Lung (tissue), 12 donors: ENCODE results near the gene SLC6A13. TPM values are rescaled to one million over a fixed set of nuclear protein-coding genes. Genes with fewer than 3 reads are reported as not detected.

Experiments
- ATAC-seq: fragments of 200-7000 bp; cut with Tn5 transposase; one replicate; pipeline ENCODE4 v1.9.1; 2020; ENCODE audit warnings: moderate number of reproducible peaks; ENCODE audit not compliant: insufficient read depth, low FRiP score
- DNase-seq, 3 donors: peaks; one replicate each; pipeline ENCODE4 v3.0.0-alpha.2; 2013 to 2017
- H3K27ac ChIP-seq, 2 donors: one replicate each; pipeline ENCODE4 v1.5.1; 2013; ENCODE audit warnings: mild to moderate bottlenecking in 2 of 2, moderate library complexity in 2 of 2, control low read depth in 1 of 2, inconsistent platforms in 1 of 2, low read depth in 1 of 2, low read length in 1 of 2
- H3K27me3 ChIP-seq, 3 donors: one replicate each; pipeline ENCODE4 v1.5.1; 2013; ENCODE audit warnings: low read length in 2 of 3; ENCODE audit not compliant: control insufficient read depth in 3 of 3, insufficient read depth in 3 of 3
- H3K36me3 ChIP-seq, 4 donors: one replicate each; pipeline ENCODE4 v1.5.1; 2013; ENCODE audit warnings: low read length in 4 of 4, mild to moderate bottlenecking in 1 of 4, moderate library complexity in 1 of 4; ENCODE audit not compliant: control insufficient read depth in 4 of 4, insufficient read depth in 4 of 4
- H3K4me1 ChIP-seq, 5 donors: one replicate each; pipeline ENCODE4 v1.5.1; 2013; ENCODE audit warnings: low read length in 5 of 5, mild to moderate bottlenecking in 2 of 5, moderate library complexity in 1 of 5; ENCODE audit not compliant: control insufficient read depth in 5 of 5, insufficient read depth in 5 of 5
- H3K4me3 ChIP-seq: one replicate; pipeline ENCODE4 v1.5.1; 2013; ENCODE audit warnings: mild to moderate bottlenecking, control low read depth, moderate library complexity
- H3K9ac ChIP-seq, 2 donors: one replicate each; pipeline ENCODE4 v1.5.1; 2013; ENCODE audit warnings: low read length in 2 of 2, control low read depth in 1 of 2; ENCODE audit not compliant: insufficient read depth in 1 of 2
- H3K9me3 ChIP-seq, 4 donors: one replicate each; pipeline ENCODE4 v1.5.1; 2013; ENCODE audit warnings: low read length in 3 of 4, mild to moderate bottlenecking in 1 of 4, moderate library complexity in 1 of 4; ENCODE audit not compliant: control insufficient read depth in 4 of 4, insufficient read depth in 3 of 4
- WGBS, 2 donors: extraction: QIAGEN DNeasy Blood & Tissue Kit; methylation state at CpG; one replicate each; pipeline ENCODE4 v1.1.7; 2013; 5-methylcytosine and 5-hydroxymethylcytosine counted together
- polyA plus RNA-seq, 2 donors: library from polyadenylated mRNA; stranded (reverse); fragments of 200-250 nt; gene quantifications; one replicate each; pipeline ENCODE4 v1.2.1, GENCODE V29; 2013
- total RNA-seq, 2 donors: library from RNA; depleted of rRNA in 1 of 2; stranded (reverse); fragments of >200 nt in 1 of 2; gene quantifications; one replicate each; pipeline ENCODE4 v1.2.1, GENCODE V29; 2014 to 2021
- TF ChIP-seq, protein P1 (sequence below): IDR thresholded peaks from 2 replicates; pipeline ENCODE4 v1.5.1; 2012; ENCODE audit warnings: mild to moderate bottlenecking; ENCODE audit errors: control extremely low read depth, extremely low read depth
- donor health status: control.
- donor health status: control.
- donor health status: Bipolar disorder and iron deficiency.
- donor health status: healthy.
- donor health status: DM: yes; HTN: yes; CAD: no.

Gene SLC6A13
- total and polyA plus RNA-seq, 4 donors, result 0.46 to 2.4 (median 1.0) TPM

DNA sequence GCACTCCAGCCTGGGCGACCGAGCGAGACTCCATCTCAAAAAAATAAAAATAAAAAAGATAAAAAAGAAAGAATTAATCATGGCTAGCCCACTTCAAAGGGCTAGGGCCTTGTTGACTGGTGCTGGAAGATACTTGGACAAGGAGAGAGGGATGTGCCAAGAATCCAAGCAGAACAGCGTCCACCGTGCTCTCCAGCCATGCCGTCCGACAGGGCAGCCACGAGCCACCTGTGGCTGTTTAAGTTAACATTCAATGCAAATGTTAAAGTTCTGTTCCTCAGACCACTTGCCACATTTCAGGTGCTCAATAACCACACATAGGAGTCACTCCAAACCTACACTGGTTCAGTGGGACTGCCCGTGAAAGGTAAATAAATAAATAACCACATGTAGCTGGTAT lies 21.4 kb downstream of the SLC6A13 start:
- peaks cover 0 to 6% (median 1%) of the 10 kb centered on the region in 4 donors for H3K9me3 ChIP-seq
- no peaks in the 10 kb centered on the region for H3K36me3 ChIP-seq
- no peaks in the 10 kb centered on the region for H3K4me1 ChIP-seq
- TF ChIP-seq, protein P1, sequence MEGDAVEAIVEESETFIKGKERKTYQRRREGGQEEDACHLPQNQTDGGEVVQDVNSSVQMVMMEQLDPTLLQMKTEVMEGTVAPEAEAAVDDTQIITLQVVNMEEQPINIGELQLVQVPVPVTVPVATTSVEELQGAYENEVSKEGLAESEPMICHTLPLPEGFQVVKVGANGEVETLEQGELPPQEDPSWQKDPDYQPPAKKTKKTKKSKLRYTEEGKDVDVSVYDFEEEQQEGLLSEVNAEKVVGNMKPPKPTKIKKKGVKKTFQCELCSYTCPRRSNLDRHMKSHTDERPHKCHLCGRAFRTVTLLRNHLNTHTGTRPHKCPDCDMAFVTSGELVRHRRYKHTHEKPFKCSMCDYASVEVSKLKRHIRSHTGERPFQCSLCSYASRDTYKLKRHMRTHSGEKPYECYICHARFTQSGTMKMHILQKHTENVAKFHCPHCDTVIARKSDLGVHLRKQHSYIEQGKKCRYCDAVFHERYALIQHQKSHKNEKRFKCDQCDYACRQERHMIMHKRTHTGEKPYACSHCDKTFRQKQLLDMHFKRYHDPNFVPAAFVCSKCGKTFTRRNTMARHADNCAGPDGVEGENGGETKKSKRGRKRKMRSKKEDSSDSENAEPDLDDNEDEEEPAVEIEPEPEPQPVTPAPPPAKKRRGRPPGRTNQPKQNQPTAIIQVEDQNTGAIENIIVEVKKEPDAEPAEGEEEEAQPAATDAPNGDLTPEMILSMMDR, result no peak
- no peak for DNase-seq
- H3K4me3 ChIP-seq, result no peak overlapping the region
- no peak overlapping the region for H3K9ac ChIP-seq
- no peak for ATAC-seq
- H3K27me3 ChIP-seq, result no peaks in the 10 kb centered on the region
- WGBS, 2 donors, result 95% methylated on average over 9 of the region's 9 CpGs
- H3K27ac ChIP-seq, result no peak overlapping the region

DNA sequence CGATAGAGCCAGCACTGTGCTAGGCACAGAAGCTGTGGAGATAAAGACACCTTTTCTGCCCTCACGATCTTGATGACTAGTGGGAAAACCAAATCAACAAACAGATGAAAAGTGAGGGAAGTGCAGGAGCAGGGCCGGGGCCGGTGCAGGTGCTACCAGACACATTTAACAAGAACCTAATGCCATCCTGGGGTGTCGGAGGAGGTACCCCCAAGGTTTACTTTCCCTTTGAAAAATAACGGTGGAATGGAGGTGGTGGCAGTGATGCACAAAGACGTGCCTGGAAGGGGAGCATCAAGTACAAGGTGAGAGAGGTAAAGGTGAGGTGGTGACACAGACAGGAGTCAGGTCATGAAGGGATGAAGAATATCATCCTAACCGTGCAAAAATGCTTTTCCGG lies 22.1 kb downstream of the SLC6A13 start:
- DNase-seq (no peak), ATAC-seq (no peak)
- Histone ChIP-seq H3K4me1 (no peaks in the 10 kb centered on the region), H3K36me3 (no peaks in the 10 kb centered on the region), H3K4me3 (no peak overlapping the region), H3K9me3 (peaks cover 0 to 6% (median 1%) of the 10 kb centered on the region in 4 donors), H3K27me3 (no peaks in the 10 kb centered on the region), H3K9ac (no peak overlapping the region), H3K27ac (no peak overlapping the region)
- TF ChIP-seq, protein P1, result no peak
- WGBS, 2 donors, result 89 to 91% methylated on average over 9 of the region's 9 CpGs

DNA sequence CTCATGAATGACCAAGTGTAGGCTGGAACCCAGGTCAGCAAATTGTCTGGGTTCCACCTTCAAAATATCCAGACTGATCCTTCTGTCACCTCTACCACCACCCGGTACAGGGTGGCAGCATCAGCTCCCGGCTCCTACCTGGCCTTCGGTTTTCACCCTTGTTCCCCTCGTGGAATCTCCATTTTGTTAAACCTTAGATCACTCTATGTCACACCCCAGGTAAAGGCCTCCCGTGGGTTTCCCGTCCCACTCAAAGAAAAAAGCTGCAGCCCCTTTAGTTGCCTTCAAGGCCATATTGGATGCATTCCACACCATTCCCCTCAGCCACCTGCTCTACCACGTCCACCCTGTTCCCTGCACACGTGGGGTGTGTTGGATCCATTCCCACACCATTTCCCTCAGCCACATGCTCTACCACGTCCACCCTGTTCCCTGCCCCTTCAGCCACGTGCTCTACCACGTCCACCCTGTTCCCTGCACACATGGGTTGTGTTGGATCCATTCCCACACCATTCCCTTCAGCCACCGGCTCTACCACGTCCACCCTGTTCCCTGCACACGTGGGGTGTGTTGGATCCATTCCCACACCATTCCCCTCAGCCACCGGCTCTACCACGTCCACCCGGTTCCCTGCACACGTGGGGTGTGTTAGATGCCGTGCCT lies 23.8 kb downstream of the SLC6A13 start:
- TF ChIP-seq, protein P1, result no peak
- no peak for DNase-seq

DNA sequence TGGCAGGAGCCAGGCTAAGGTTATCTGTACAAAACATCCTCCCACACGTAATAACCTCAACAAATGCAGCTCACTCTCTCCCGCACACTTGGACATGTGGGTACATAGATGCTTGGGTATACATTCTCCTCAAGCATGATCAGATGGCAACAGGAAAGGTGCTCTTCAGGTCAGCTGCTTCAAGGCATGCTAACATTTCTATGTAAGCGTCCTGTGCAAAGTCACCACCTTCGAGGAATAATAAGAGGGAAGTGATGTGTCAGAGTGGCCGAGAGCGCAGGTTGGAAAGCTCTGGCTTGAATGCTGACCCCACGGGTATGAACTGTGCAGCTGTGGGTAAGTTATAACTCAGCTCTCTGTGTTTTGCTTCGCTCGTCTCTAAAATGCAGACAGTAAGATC lies 24.5 kb downstream of the SLC6A13 start:
- Histone ChIP-seq H3K27me3 (no peaks in the 10 kb centered on the region), H3K36me3 (no peaks in the 10 kb centered on the region), H3K9me3 (peaks cover 0 to 11% (median 4%) of the 10 kb centered on the region in 4 donors), H3K27ac (no peak overlapping the region), H3K4me1 (peaks cover 0 to 6% (median 0%) of the 10 kb centered on the region in 5 donors), H3K4me3 (no peak overlapping the region), H3K9ac (no peak overlapping the region)
- TF ChIP-seq, protein P1, result no peak
- no peak for DNase-seq
- WGBS, 2 donors, result 88 to 91% methylated on average over 9 of the region's 9 CpGs
- no peak for ATAC-seq

More for the DNA sequence above, 23.8 kb downstream of the SLC6A13 start:
- Histone ChIP-seq H3K27me3 (no peaks in the 10 kb centered on the region), H3K9me3 (peaks cover 0 to 11% (median 4%) of the 10 kb centered on the region in 4 donors), H3K4me3 (no peak overlapping the region), H3K9ac (no peak overlapping the region), H3K4me1 (no peaks in the 10 kb centered on the region), H3K36me3 (no peaks in the 10 kb centered on the region), H3K27ac (no peak overlapping the region)
- no peak for ATAC-seq
- 77 to 83% methylated on average over 18 to 19 of the region's 19 CpGs for WGBS, 2 donors
